HepG2 (cell line): Measurements from ENCODE around the gene PCP4L1. TPM values are rescaled to one million over a fixed set of nuclear protein-coding genes. Genes with fewer than 3 reads are reported as not detected.

Source experiments
- ARID4A ChIP-seq: sonication (generic); formaldehyde crosslinking; IDR thresholded peaks from 2 replicates; pipeline ENCODE4 v1.5.0; 2020; ENCODE audit warnings: mild to moderate bottlenecking, missing genetic modification reagents, borderline replicate concordance
- CREM ChIP-seq, 2 experiments: sonication (generic) in 1 of 2; formaldehyde crosslinking in 1 of 2; IDR thresholded peaks; 2 replicates each; pipeline versions ENCODE4 v1.4.0 to v1.6.1; 2016 to 2020; ENCODE audit warnings: antibody characterized with exemption in 1 of 2, mild to moderate bottlenecking in 1 of 2, missing genetic modification reagents in 1 of 2
- EHMT2 ChIP-seq: fragments of 200-600 bp; sonication (generic); IDR thresholded peaks from 2 replicates; pipeline ENCODE4 v1.7.0; 2017; ENCODE audit warnings: antibody characterized with exemption, low read depth, low read length, borderline replicate concordance
- ELF1 ChIP-seq: sonication (generic); formaldehyde crosslinking; IDR thresholded peaks from 2 replicates; pipeline ENCODE4 v1.4.0; 2020; ENCODE audit warnings: missing genetic modification reagents
- GFI1 ChIP-seq: sonication (generic); formaldehyde crosslinking; IDR thresholded peaks from 2 replicates; pipeline ENCODE4 v1.5.0; 2020; ENCODE audit warnings: missing genetic modification reagents, mild to moderate bottlenecking, borderline replicate concordance
- HOXA3 ChIP-seq: sonication (generic); formaldehyde crosslinking; IDR thresholded peaks from 2 replicates; pipeline ENCODE4 v1.5.0; 2020; ENCODE audit warnings: missing genetic modification reagents
- MTF1 ChIP-seq: sonication (generic); formaldehyde crosslinking; IDR thresholded peaks from 2 replicates; pipeline ENCODE4 v1.5.0; 2020; ENCODE audit warnings: missing genetic modification reagents
- SP5 ChIP-seq: IDR thresholded peaks from 2 replicates; pipeline ENCODE4 v1.6.1; 2016; ENCODE audit warnings: low read depth, borderline replicate concordance
- SRF ChIP-seq: IDR thresholded peaks from 2 replicates; pipeline ENCODE4 v1.6.1; 2011; ENCODE audit warnings: mild to moderate bottlenecking, low read depth, low read length, moderate library complexity
- YEATS4 ChIP-seq: sonication (generic); formaldehyde crosslinking; IDR thresholded peaks from 2 replicates; pipeline ENCODE4 v1.4.0; 2020; ENCODE audit warnings: missing genetic modification reagents, borderline replicate concordance
- ZFP36L1 ChIP-seq: sonication (generic); formaldehyde crosslinking; IDR thresholded peaks from 2 replicates; pipeline ENCODE4 v1.8.0; 2022; ENCODE audit warnings: mild to moderate bottlenecking, missing genetic modification reagents, moderate library complexity
- ZHX2 ChIP-seq, 2 experiments: sonication (generic) in 1 of 2; formaldehyde crosslinking in 1 of 2; IDR thresholded peaks; 2 replicates each; pipeline versions ENCODE4 v1.6.1 to v1.9.0; 2014 to 2022; ENCODE audit warnings: antibody characterized with exemption in 1 of 2, borderline replicate concordance in 1 of 2, inconsistent platforms in 1 of 2, low read depth in 1 of 2, missing genetic modification reagents in 1 of 2
- ZNF501 ChIP-seq: sonication (generic); formaldehyde crosslinking; IDR thresholded peaks from 2 replicates; pipeline ENCODE4 v1.5.1; 2020; ENCODE audit warnings: mild to moderate bottlenecking, moderate library complexity, missing genetic modification reagents
- ZNF589 ChIP-seq: sonication (generic); formaldehyde crosslinking; conservative IDR thresholded peaks from 2 replicates; pipeline ENCODE4 v1.8.0; 2022; ENCODE audit warnings: mild to moderate bottlenecking, moderate library complexity, missing genetic modification reagents
- ZNF672 ChIP-seq: sonication (generic); formaldehyde crosslinking; IDR thresholded peaks from 2 replicates; pipeline ENCODE4 v1.8.1; 2022; ENCODE audit warnings: missing genetic modification reagents
- polyA plus RNA-seq, 8 experiments: library from polyadenylated mRNA; depleted of rRNA in 3 of 8; stranded (reverse) in 7 of 8; unstranded in 1 of 8; fragments of >200 nt; fragmentation: Illumina TruSeq in 4 of 8; extraction: Trizol in 4 of 8; gene quantifications; 2 replicates each; pipeline versions ENCODE4 v1.2.1 to v1.2.3, GENCODE V29; 2011 to 2016; ENCODE audit warnings: low read depth in 4 of 8, missing spikeins in 1 of 8, mixed read lengths in 1 of 8; ENCODE audit not compliant: insufficient read depth in 1 of 8
- total RNA-seq, 5 experiments: library from RNA; depleted of rRNA; stranded (reverse); fragments of >200 nt; fragmentation: Illumina TruSeq; extraction: Trizol; gene quantifications; 2 replicates each; pipeline ENCODE4 v1.2.3, GENCODE V29; 2016; ENCODE audit warnings: low read depth in 1 of 5
- TF ChIP-seq, protein P1 (sequence below): sonication (generic); formaldehyde crosslinking; IDR thresholded peaks from 2 replicates; pipeline ENCODE4 v1.4.0; 2020; ENCODE audit warnings: low read depth, mild to moderate bottlenecking, missing genetic modification reagents

The PCP4L1 gene
- total and polyA plus RNA-seq, 2 of the 13 experiments (the other 11 are each of a cell fraction or from before 2014, with no cell fraction given) = 0.28 TPM; not detected in 1

DNA sequence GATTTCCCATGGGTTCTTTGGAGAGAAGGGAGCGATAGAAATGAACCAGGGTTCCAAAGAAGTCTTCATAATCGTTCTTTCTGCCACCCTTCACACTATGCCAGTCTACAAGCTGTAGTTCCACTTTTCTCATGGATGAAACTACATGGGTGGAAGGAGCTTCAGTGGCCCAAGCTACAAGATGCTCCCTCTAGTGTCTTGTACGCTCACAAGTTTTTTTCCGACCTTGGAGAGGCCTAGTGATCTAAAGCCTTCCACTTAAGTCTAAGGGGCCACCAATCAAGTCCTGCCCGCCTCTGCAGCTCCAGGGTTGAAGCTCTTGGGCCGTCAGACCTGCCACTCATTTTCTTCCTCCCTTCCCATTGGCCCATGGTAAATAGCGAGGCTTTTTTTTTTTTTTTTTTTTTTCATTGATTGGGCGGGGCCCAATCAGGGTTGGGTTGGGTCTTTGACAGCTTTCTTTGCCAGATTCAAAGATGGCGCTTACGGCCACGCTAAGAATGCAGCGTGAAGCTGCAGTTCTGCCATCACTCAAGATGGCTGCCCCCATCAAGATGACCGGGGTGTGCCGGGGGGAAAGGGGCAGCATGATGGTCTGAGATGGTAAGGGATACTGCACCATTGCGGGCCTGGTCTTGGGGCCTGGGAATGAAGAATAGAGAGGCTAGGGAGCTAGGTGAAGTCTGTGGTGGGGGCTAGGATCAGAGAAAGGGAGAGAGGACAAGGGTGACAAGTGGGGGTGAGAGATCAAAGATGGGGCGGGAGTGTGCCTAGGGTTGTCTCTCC lies 32.8 kb upstream of the PCP4L1 start, which contains the start of gene TOMM40L (continued):
- TF ChIP-seq CREM (IDR thresholded peaks at IDR 0.05) (peak; percentile 67; the same call in 1 of the 2 replicates), CREM (CRISPR knock-in tag; IDR thresholded peaks at IDR 0.05) (no peak), ZFP36L1 (0 out of 2 replicates have a peak, but pooled peaks have one; percentile 54), EHMT2 (peak; percentile 29; the same call in 1 of the 2 replicates), ELF1 (CRISPR knock-in tag) (peak; percentile 51), ZNF589 (CRISPR knock-in tag) (0 out of 2 replicates have a peak, but pooled peaks have one; percentile 16), MTF1 (CRISPR knock-in tag) (no peak), ARID4A (peak; percentile 58; the same call in 1 of the 2 replicates), ZNF501 (CRISPR knock-in tag) (peak; percentile 65; the same call in 1 of the 2 replicates), SP5 (CRISPR knock-in tag) (no peak), ZHX2 (IDR thresholded peaks at IDR 0.05; ENCODE audit: low read depth) (peak; percentile 73; the same call in 1 of the 2 replicates), ZHX2 (CRISPR knock-in tag; IDR thresholded peaks at IDR 0.05; ENCODE audit: borderline replicate concordance) (no peak), SRF (no peak), GFI1 (peak; percentile 10; the same call in 1 of the 2 replicates), YEATS4 (CRISPR knock-in tag) (0 out of 2 replicates have a peak, but pooled peaks have one; percentile 53), ZNF672 (CRISPR knock-in tag) (no peak), HOXA3 (peak; percentile 71; the same call in 1 of the 2 replicates)
- TF ChIP-seq, protein P1, sequence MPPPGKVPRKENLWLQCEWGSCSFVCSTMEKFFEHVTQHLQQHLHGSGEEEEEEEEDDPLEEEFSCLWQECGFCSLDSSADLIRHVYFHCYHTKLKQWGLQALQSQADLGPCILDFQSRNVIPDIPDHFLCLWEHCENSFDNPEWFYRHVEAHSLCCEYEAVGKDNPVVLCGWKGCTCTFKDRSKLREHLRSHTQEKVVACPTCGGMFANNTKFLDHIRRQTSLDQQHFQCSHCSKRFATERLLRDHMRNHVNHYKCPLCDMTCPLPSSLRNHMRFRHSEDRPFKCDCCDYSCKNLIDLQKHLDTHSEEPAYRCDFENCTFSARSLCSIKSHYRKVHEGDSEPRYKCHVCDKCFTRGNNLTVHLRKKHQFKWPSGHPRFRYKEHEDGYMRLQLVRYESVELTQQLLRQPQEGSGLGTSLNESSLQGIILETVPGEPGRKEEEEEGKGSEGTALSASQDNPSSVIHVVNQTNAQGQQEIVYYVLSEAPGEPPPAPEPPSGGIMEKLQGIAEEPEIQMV (CRISPR knock-in tag) = 0 out of 2 replicates have a peak, but pooled peaks have one; percentile 34
